Activated CD4-positive, alpha-beta T cell treated with anti-CD3 and anti-CD28 coated beads, Interleukin-2, amount 50 U/mL, for 48 hours (primary cell): ENCODE data around the gene NEUROD4.

Source experiments
- DNase-seq, 2 experiments: peaks; one replicate each; pipeline ENCODE4 v3.0.0-alpha.2; 2020

The NEUROD4 gene

GRCh38 chr12:55061024-55061423 lies 41.2 kb downstream of the NEUROD4 start:
- DNase-seq: no peak

DNA sequence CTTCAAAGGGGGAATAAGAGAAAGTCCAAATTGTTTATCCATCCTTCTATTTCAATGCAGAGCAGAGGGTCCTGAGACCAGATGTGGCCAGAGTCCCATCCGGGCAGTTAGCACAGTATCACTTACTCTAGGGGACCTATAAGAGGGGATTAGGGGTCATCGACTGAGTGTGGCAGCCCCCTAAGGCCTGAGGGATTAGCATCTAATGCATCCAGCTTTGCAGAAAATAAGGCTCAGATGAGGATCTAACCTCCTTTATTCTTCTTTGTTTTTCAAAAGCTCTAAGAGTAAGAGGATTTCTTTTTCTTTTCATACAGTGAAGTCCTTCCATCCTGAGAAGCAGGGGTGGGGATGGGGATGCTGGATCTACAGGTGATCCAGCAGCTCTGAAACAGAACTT lies 43.5 kb downstream of the NEUROD4 start:
- no peak for DNase-seq

DNA sequence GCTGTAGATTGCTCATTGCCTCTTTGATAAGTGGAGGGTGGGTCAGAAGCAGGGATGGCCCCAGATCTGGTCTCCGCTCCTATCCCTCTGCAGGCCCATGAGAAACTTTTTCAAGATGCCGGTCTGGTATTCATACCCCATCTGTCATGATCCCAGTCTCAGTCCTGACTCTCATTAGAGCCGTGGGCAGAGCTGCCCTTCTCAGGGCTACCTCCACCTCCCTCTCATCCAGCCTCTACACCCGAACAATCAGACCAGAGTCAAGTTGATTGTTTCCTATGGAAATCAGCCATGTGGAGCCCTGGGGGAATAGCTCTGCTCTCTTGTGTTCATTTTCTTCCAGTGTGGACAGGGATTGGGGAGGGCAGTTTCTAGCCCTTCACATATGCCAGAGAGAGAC lies 45.8 kb downstream of the NEUROD4 start:
- no peak for DNase-seq

DNA sequence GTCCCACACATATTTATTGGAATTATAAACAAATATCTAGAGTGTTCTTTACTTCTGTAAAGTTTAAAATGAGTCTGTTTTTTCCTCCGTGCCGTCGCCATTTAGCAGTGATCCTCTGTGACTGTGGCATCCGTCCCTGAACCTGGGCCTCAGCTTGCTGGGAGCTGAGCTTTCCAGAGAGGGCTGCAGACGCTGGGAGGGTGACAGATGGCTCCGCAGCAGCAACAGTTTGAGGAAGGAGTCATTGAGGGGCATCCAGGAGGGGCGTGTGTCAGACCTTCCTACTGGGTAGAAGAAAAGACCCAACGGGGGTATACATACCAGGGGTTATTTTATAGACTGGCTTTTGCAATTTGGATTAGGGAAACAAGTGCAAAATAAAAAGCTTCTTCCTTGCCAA lies 47.9 kb downstream of the NEUROD4 start:
- DNase-seq: no peak

DNA sequence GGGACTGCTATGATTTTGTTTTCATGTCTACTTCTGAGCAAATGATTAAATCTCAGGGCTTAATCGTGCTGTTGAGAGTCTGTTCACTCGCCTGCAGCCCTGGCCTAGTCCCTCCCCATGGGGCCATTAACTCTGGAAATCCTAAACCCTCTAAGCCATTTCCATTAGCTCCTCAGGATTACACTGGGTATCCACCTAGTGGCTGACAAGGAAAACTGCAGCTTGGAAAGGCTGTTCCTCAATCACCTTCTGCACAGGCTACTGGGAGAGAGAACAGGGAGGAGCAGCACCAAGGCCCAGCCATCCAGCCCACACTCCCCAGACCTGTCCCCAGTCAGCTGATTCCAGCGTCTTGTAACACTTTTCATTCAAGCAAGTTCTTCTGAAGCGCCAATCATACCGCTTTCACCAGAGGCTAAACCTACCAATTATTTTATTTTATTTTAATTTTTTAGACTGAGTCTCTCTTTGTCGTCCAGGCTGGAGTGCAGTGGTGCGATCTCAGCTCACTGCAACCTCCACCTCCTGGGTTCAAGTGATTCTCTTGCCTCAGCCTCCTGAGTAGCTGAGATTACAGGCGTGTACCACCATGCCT lies 48.7 kb downstream of the NEUROD4 start:
- no peak for DNase-seq

GRCh38 chr12:55072083-55072482 lies 52.3 kb downstream of the NEUROD4 start:
- peak; percentile 76 to 83 for DNase-seq

DNA sequence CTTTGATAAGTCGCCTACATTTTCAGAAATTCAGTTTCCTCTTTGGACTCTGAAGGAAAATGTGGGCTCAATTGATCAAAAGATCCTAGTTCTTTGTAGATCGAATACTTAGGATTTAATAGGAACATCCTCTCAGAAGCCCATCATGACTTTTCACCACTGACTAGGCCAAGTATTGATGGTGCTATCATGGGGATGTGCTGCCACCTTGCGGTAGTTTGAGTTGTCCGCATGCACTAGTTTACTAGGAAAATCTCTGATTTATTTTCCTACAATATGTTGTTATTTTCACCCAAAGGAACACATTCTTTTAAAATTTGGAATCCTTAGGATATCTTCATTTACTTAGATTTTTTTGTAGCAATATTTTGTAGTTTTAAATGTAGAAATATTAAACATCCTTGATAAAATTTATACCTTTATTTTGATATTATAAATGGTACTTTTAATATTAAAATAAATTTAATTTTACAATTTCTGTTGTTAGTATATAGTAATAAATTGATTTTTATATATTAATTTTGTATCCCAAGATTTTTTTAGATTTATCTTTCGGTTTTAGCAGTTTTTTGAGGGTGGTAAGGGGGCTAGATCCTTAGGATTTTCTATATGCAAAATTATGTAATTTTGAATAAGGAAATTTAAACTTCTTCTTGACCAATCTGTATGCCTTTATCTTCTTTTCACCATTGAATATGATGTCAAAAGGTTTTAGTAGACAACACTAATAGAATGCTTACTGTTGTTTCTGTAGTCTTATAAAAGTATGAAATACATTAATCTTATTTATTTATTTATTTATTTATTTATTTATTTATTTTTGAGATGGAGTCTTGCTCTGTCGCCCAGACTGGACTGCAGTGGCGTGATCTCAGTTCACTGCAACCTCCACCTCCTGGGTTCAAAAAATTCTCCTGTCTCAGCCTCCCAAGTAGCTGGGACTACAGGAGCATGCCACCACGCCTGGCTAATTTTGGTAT lies 53.6 kb downstream of the NEUROD4 start:
- DNase-seq: peak; percentile 80 to 84

DNA sequence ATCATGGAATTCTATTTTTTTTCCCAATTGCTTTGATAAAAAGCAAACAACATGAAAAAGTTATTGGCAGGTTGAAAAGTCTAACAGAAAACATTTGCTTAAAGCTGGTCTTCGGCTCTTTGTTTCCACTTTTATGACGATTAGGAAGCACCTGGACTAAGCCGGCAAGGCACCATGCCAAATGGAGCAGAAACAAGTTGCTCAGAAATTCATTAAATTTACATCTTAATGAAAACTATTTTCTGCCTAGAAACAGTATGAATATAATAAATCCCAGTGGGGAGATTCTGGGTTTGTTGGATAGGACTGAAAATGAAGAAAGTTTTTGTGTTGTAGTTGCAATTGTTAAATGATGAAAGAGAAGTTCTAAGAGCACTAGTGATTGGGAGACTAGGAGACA lies 55.0 kb downstream of the NEUROD4 start:
- DNase-seq: no peak
